A673 (cell line): ENCODE results near the gene NEDD4L.

ENCODE experiments used
- CTCF ChIP-seq: fragments of 300-800, 200-600 bp; sonication (generic); conservative IDR thresholded peaks from 2 replicates; pipeline ENCODE4 v1.5.1; 2017; ENCODE audit warnings: low read depth, mild to moderate bottlenecking, antibody characterized with exemption, low read length, moderate library complexity, mixed read lengths
- EZH2 ChIP-seq: fragments of 200-600 bp; sonication (generic); IDR thresholded peaks from 2 replicates; pipeline ENCODE4 v1.6.1; 2017; ENCODE audit warnings: borderline replicate concordance, low read depth, mild to moderate bottlenecking, mixed read lengths, antibody characterized with exemption, low read length; ENCODE audit not compliant: poor library complexity, severe bottlenecking

- no peak for TF ChIP-seq CTCF
- no peak for TF ChIP-seq EZH2
These were observed 265.1 kb downstream of the NEDD4L start for GRCh38 chr18:58309099-58309498.
